Measurements from ENCODE around the gene REPIN1.

Gene REPIN1

GRCh38 chr7:150337179-150337578 lies 31.4 kb upstream of the REPIN1 start:
- DNase-seq (ENCODE audit: low spot score): no peak

GRCh38 chr7:150337659-150338081 lies 31.0 kb upstream of the REPIN1 start:
- DNase-seq (ENCODE audit: low spot score): no peak

GRCh38 chr7:150338166-150338829 lies 30.3 kb upstream of the REPIN1 start:
- DNase-seq (ENCODE audit: low spot score): no peak

GRCh38 chr7:150339409-150339809 lies 29.2 kb upstream of the REPIN1 start:
- no peak for DNase-seq (ENCODE audit: low spot score)

GRCh38 chr7:150340024-150340749 lies 28.4 kb upstream of the REPIN1 start:
- DNase-seq (ENCODE audit: low spot score): no peak

GRCh38 chr7:150340875-150341262 lies 27.8 kb upstream of the REPIN1 start:
- no peak for DNase-seq (ENCODE audit: low spot score)

- no peak for DNase-seq (ENCODE audit: low spot score)
Observed at GRCh38 chr7:150341263-150342120, 27.1 kb upstream of the REPIN1 start, which contains the start of gene RARRES2. RARRES2 (minus strand) TSS chr7:150341629; CDS start chr7:150340609, 1,020 bp downstream.

- no peak for DNase-seq (ENCODE audit: low spot score)
Observed at GRCh38 chr7:150342121-150342408, 26.6 kb upstream of the REPIN1 start.

GRCh38 chr7:150343225-150343624 lies 25.4 kb upstream of the REPIN1 start:
- DNase-seq (ENCODE audit: low spot score): no peak

GRCh38 chr7:150344299-150344698 lies 24.3 kb upstream of the REPIN1 start:
- no peak for DNase-seq (ENCODE audit: low spot score)

GRCh38 chr7:150345012-150345411 lies 23.6 kb upstream of the REPIN1 start:
- DNase-seq (ENCODE audit: low spot score): no peak

GRCh38 chr7:150346922-150347321 lies 21.7 kb upstream of the REPIN1 start:
- no peak for DNase-seq (ENCODE audit: low spot score)

GRCh38 chr7:150351587-150352194 lies 16.9 kb upstream of the REPIN1 start:
- DNase-seq (ENCODE audit: low spot score): no peak

GRCh38 chr7:150355666-150356059 lies 13.0 kb upstream of the REPIN1 start:
- no peak for DNase-seq (ENCODE audit: low spot score)

- peak; percentile 37 for DNase-seq (ENCODE audit: low spot score)
Observed at GRCh38 chr7:150356265-150356897, 12.2 kb upstream of the REPIN1 start.

- peak; percentile 2 for DNase-seq (ENCODE audit: low spot score)
Observed at GRCh38 chr7:150357270-150357669, 11.4 kb upstream of the REPIN1 start.

- no peak for DNase-seq (ENCODE audit: low spot score)
Observed at GRCh38 chr7:150357771-150358427, 10.7 kb upstream of the REPIN1 start.

GRCh38 chr7:150358433-150358832 lies 10.2 kb upstream of the REPIN1 start:
- no peak for DNase-seq (ENCODE audit: low spot score)

- DNase-seq (ENCODE audit: low spot score): no peak
Observed at GRCh38 chr7:150358988-150359621, 9.5 kb upstream of the REPIN1 start.

- no peak for DNase-seq (ENCODE audit: low spot score)
Observed at GRCh38 chr7:150359622-150360362, 8.8 kb upstream of the REPIN1 start.
